Activated T-cell treated with anti-CD3 and anti-CD28 coated beads, Interleukin-2, amount 50 U/mL, for 4 hours (primary cell): Measurements from ENCODE around the gene ALDH1A2. TPM values are rescaled to one million over a fixed set of nuclear protein-coding genes. Genes with fewer than 3 reads are reported as not detected.
"Not testable (repeated sequence)": the region's sequence is repeated elsewhere in the genome, so short reads cannot be mapped to it uniquely, and the experiment has no call there.

Source experiments
- ATAC-seq, 2 donors: fragments of 200-7000 bp; cut with Tn5 transposase; one replicate each; pipeline ENCODE4 v1.10.0; 2021
- DNase-seq: peaks from one replicate; pipeline ENCODE4 v3.0.0-alpha.2; 2020
- H3K27me3 Mint-ChIP-seq: one replicate; pipeline ENCODE4 v1.8.0; 2021; ENCODE audit warnings: low read depth, mixed read lengths
- H3K36me3 Mint-ChIP-seq: one replicate; pipeline ENCODE4 v1.8.0; 2022; ENCODE audit warnings: mixed read lengths; ENCODE audit not compliant: insufficient read depth
- H3K4me1 Mint-ChIP-seq: one replicate; pipeline ENCODE4 v1.8.0; 2021; ENCODE audit warnings: low read depth, mixed read lengths
- H3K4me3 Mint-ChIP-seq: one replicate; pipeline ENCODE4 v1.8.0; 2021; ENCODE audit warnings: mild to moderate bottlenecking, moderate library complexity, mixed read lengths
- H3K9me3 Mint-ChIP-seq: one replicate; pipeline ENCODE4 v1.8.0; 2021; ENCODE audit warnings: mixed read lengths
- total RNA-seq, 3 donors: library from RNA; stranded (reverse); gene quantifications; one replicate each; pipeline ENCODE4 v1.2.1, GENCODE V29; 2021

Gene ALDH1A2
- total RNA-seq, 3 donors from 2014 or later: 0.38 to 2.3 (median 0.53) TPM

GRCh38 chr15:58015565-58015964 lies 49.9 kb downstream of the ALDH1A2 start:
- peaks cover 18% of the 10 kb centered on the region for H3K27me3 Mint-ChIP-seq
- no peak for ATAC-seq
- no peaks in the 10 kb centered on the region for H3K4me1 Mint-ChIP-seq
- DNase-seq: no peak
- no peaks in the 10 kb centered on the region for H3K9me3 Mint-ChIP-seq
- no peaks in the 10 kb centered on the region for H3K36me3 Mint-ChIP-seq
- no peak overlapping the region for H3K4me3 Mint-ChIP-seq

GRCh38 chr15:58014470-58014869 lies 51.0 kb downstream of the ALDH1A2 start:
- ATAC-seq: no peak
- H3K27me3 Mint-ChIP-seq: peaks cover 15% of the 10 kb centered on the region
- H3K9me3 Mint-ChIP-seq: no peaks in the 10 kb centered on the region
- H3K36me3 Mint-ChIP-seq: no peaks in the 10 kb centered on the region
- no peak for DNase-seq
- H3K4me1 Mint-ChIP-seq: no peaks in the 10 kb centered on the region
- no peak overlapping the region for H3K4me3 Mint-ChIP-seq

GRCh38 chr15:58014040-58014439 lies 51.5 kb downstream of the ALDH1A2 start:
- H3K27me3 Mint-ChIP-seq: peaks cover 15% of the 10 kb centered on the region
- H3K36me3 Mint-ChIP-seq: no peaks in the 10 kb centered on the region
- DNase-seq: no peak
- H3K9me3 Mint-ChIP-seq: no peaks in the 10 kb centered on the region
- H3K4me1 Mint-ChIP-seq: no peaks in the 10 kb centered on the region
- no peak for ATAC-seq
- no peak overlapping the region for H3K4me3 Mint-ChIP-seq

- Mint-ChIP-seq H3K9me3 (no peaks in the 10 kb centered on the region), H3K27me3 (peaks cover 13% of the 10 kb centered on the region), H3K36me3 (no peaks in the 10 kb centered on the region), H3K4me1 (no peaks in the 10 kb centered on the region), H3K4me3 (no peak overlapping the region)
- DNase-seq (no peak), ATAC-seq (no peak)
Measured at GRCh38 chr15:58010983-58011382, 54.5 kb downstream of the ALDH1A2 start.

GRCh38 chr15:58003810-58004209 lies 61.7 kb downstream of the ALDH1A2 start:
- Mint-ChIP-seq H3K36me3 (no peaks in the 10 kb centered on the region), H3K9me3 (no peaks in the 10 kb centered on the region), H3K4me1 (no peaks in the 10 kb centered on the region), H3K4me3 (no peak overlapping the region), H3K27me3 (peaks cover 20% of the 10 kb centered on the region)
- ATAC-seq (no peak), DNase-seq (no peak)

GRCh38 chr15:58002338-58003126 lies 63.0 kb downstream of the ALDH1A2 start:
- Mint-ChIP-seq H3K4me3 (no peak overlapping the region), H3K36me3 (no peaks in the 10 kb centered on the region), H3K27me3 (peaks cover 27% of the 10 kb centered on the region), H3K4me1 (no peaks in the 10 kb centered on the region), H3K9me3 (no peaks in the 10 kb centered on the region)
- no peak for ATAC-seq
- no peak for DNase-seq

- not testable (repeated sequence) for H3K36me3 Mint-ChIP-seq, H3K9me3 Mint-ChIP-seq, ATAC-seq, H3K4me3 Mint-ChIP-seq, H3K4me1 Mint-ChIP-seq, DNase-seq
- peaks cover 38% of the 10 kb centered on the region for H3K27me3 Mint-ChIP-seq
Measured at GRCh38 chr15:57999699-58000098, 65.8 kb downstream of the ALDH1A2 start.

- Mint-ChIP-seq H3K4me1 (no peaks in the 10 kb centered on the region), H3K27me3 (peaks cover 42% of the 10 kb centered on the region), H3K4me3 (no peak overlapping the region), H3K36me3 (no peaks in the 10 kb centered on the region), H3K9me3 (no peaks in the 10 kb centered on the region)
- ATAC-seq (no peak), DNase-seq (no peak)
Measured at GRCh38 chr15:57996561-57996960, 69.0 kb downstream of the ALDH1A2 start.

- Mint-ChIP-seq H3K27me3 (peaks cover 31% of the 10 kb centered on the region), H3K4me3 (no peak overlapping the region), H3K4me1 (no peaks in the 10 kb centered on the region), H3K9me3 (no peaks in the 10 kb centered on the region), H3K36me3 (no peaks in the 10 kb centered on the region)
- DNase-seq: no peak
- ATAC-seq: no peak
Measured at GRCh38 chr15:57994221-57995049, 71.1 kb downstream of the ALDH1A2 start.

- DNase-seq (no peak), ATAC-seq (no peak)
- Mint-ChIP-seq H3K9me3 (no peaks in the 10 kb centered on the region), H3K4me3 (no peak overlapping the region), H3K27me3 (peaks cover 24% of the 10 kb centered on the region), H3K36me3 (no peaks in the 10 kb centered on the region), H3K4me1 (no peaks in the 10 kb centered on the region)
Measured at GRCh38 chr15:57993409-57994145, 71.9 kb downstream of the ALDH1A2 start.

GRCh38 chr15:57992761-57993355 lies 72.7 kb downstream of the ALDH1A2 start:
- H3K4me3 Mint-ChIP-seq: no peak overlapping the region
- H3K4me1 Mint-ChIP-seq: no peaks in the 10 kb centered on the region
- no peaks in the 10 kb centered on the region for H3K36me3 Mint-ChIP-seq
- DNase-seq (no peak), ATAC-seq (no peak)
- H3K9me3 Mint-ChIP-seq: no peaks in the 10 kb centered on the region
- peaks cover 22% of the 10 kb centered on the region for H3K27me3 Mint-ChIP-seq

- Mint-ChIP-seq H3K4me3 (no peak overlapping the region), H3K36me3 (no peaks in the 10 kb centered on the region), H3K27me3 (peaks cover 3% of the 10 kb centered on the region), H3K9me3 (no peaks in the 10 kb centered on the region), H3K4me1 (no peaks in the 10 kb centered on the region)
- DNase-seq (no peak), ATAC-seq (no peak)
Measured at GRCh38 chr15:57973534-57973933, 92.0 kb downstream of the ALDH1A2 start.

GRCh38 chr15:57972864-57973263 lies 92.6 kb downstream of the ALDH1A2 start:
- Mint-ChIP-seq H3K27me3 (peaks cover under 1% of the 10 kb centered on the region), H3K9me3 (no peaks in the 10 kb centered on the region)
- no peak for ATAC-seq

GRCh38 chr15:57969996-57970395 lies 95.5 kb downstream of the ALDH1A2 start:
- Mint-ChIP-seq H3K36me3 (no peaks in the 10 kb centered on the region), H3K4me1 (no peaks in the 10 kb centered on the region), H3K9me3 (no peaks in the 10 kb centered on the region), H3K27me3 (peaks cover 3% of the 10 kb centered on the region), H3K4me3 (no peak overlapping the region)
- DNase-seq (no peak), ATAC-seq (no peak)

More at GRCh38 chr15:57972864-57973263, 92.6 kb downstream of the ALDH1A2 start:
- Mint-ChIP-seq H3K4me1 (no peaks in the 10 kb centered on the region), H3K4me3 (no peak overlapping the region), H3K36me3 (no peaks in the 10 kb centered on the region)
- DNase-seq: no peak
